ENCODE data around the gene XPOT.
"Not testable (repeated sequence)": the region's sequence is repeated elsewhere in the genome, so short reads cannot be mapped to it uniquely, and the experiment has no call there.

The XPOT gene, protein sequence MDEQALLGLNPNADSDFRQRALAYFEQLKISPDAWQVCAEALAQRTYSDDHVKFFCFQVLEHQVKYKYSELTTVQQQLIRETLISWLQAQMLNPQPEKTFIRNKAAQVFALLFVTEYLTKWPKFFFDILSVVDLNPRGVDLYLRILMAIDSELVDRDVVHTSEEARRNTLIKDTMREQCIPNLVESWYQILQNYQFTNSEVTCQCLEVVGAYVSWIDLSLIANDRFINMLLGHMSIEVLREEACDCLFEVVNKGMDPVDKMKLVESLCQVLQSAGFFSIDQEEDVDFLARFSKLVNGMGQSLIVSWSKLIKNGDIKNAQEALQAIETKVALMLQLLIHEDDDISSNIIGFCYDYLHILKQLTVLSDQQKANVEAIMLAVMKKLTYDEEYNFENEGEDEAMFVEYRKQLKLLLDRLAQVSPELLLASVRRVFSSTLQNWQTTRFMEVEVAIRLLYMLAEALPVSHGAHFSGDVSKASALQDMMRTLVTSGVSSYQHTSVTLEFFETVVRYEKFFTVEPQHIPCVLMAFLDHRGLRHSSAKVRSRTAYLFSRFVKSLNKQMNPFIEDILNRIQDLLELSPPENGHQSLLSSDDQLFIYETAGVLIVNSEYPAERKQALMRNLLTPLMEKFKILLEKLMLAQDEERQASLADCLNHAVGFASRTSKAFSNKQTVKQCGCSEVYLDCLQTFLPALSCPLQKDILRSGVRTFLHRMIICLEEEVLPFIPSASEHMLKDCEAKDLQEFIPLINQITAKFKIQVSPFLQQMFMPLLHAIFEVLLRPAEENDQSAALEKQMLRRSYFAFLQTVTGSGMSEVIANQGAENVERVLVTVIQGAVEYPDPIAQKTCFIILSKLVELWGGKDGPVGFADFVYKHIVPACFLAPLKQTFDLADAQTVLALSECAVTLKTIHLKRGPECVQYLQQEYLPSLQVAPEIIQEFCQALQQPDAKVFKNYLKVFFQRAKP

GRCh38 chr12:64403707-64404469, at the start of gene XPOT:
Gene XPOT (plus strand): TSS chr12:64404392. CDS start chr12:64410036, 5,644 bp downstream.
- Histone ChIP-seq H3K27me3 (ENCODE audit: insufficient read depth, low read length) (no peaks in the 10 kb centered on the region), H3K79me2 (ENCODE audit: insufficient read depth, low read length) (peaks cover 36% of the 10 kb centered on the region), H4K20me1 (ENCODE audit: insufficient read depth, low read length) (no peaks in the 10 kb centered on the region), H3K4me3 (ENCODE audit: low read depth, low read length, poor library complexity, severe bottlenecking) (peak within 1 kb of the TSS; percentile 78), H3K9me3 (ENCODE audit: low read length) (no peaks in the 10 kb centered on the region), H3K9me2 (ENCODE audit: low read depth, low read length) (no peaks in the 10 kb centered on the region), H3K9ac (ENCODE audit: low read length) (peak within 1 kb of the TSS; percentile 96), H3K36me3 (ENCODE audit: insufficient read depth, low read length) (peaks cover 1% of the 10 kb centered on the region; the same call in 1 of the 2 replicates), H3F3A (ENCODE audit: insufficient read depth, low read length) (no peaks in the 10 kb centered on the region), H3K4me2 (ENCODE audit: low read length) (peak within 1 kb of the TSS; percentile 76), H3K27ac (ENCODE audit: low read depth, low read length, poor library complexity, severe bottlenecking) (peak within 1 kb of the TSS; percentile 80), H2AFZ (ENCODE audit: low read length) (no peak within 1 kb of the TSS), H3K4me1 (ENCODE audit: insufficient read depth, low read length, severe bottlenecking) (peaks cover 20% of the 10 kb centered on the region)
- TF ChIP-seq, protein P1, sequence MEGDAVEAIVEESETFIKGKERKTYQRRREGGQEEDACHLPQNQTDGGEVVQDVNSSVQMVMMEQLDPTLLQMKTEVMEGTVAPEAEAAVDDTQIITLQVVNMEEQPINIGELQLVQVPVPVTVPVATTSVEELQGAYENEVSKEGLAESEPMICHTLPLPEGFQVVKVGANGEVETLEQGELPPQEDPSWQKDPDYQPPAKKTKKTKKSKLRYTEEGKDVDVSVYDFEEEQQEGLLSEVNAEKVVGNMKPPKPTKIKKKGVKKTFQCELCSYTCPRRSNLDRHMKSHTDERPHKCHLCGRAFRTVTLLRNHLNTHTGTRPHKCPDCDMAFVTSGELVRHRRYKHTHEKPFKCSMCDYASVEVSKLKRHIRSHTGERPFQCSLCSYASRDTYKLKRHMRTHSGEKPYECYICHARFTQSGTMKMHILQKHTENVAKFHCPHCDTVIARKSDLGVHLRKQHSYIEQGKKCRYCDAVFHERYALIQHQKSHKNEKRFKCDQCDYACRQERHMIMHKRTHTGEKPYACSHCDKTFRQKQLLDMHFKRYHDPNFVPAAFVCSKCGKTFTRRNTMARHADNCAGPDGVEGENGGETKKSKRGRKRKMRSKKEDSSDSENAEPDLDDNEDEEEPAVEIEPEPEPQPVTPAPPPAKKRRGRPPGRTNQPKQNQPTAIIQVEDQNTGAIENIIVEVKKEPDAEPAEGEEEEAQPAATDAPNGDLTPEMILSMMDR (IDR thresholded peaks at IDR 0.05; ENCODE audit: low read length), result no peak
- TF ChIP-seq EZH2 (IDR thresholded peaks at IDR 0.05; ENCODE audit: borderline replicate concordance, low read length), result no peak

- H4K20me1 ChIP-seq (ENCODE audit: insufficient read depth, low read length); H3F3A ChIP-seq (ENCODE audit: insufficient read depth, low read length); H3K4me2 ChIP-seq (ENCODE audit: low read length); H3K9ac ChIP-seq (ENCODE audit: low read length); H3K27me3 ChIP-seq (ENCODE audit: insufficient read depth, low read length); H3K79me2 ChIP-seq (ENCODE audit: insufficient read depth, low read length); H3K4me3 ChIP-seq (ENCODE audit: low read depth, low read length, poor library complexity, severe bottlenecking); H3K36me3 ChIP-seq (ENCODE audit: insufficient read depth, low read length); H3K27ac ChIP-seq (ENCODE audit: low read depth, low read length, poor library complexity, severe bottlenecking); H2AFZ ChIP-seq (ENCODE audit: low read length); H3K9me3 ChIP-seq (ENCODE audit: low read length); H3K4me1 ChIP-seq (ENCODE audit: insufficient read depth, low read length, severe bottlenecking); H3K9me2 ChIP-seq (ENCODE audit: low read depth, low read length): not testable (repeated sequence)
Observed at GRCh38 chr12:64356209-64356608, 48.0 kb upstream of the XPOT start.

GRCh38 chr12:64361173-64361572, 43.0 kb upstream of the XPOT start:
- H3K27ac ChIP-seq (ENCODE audit: low read depth, low read length, poor library complexity, severe bottlenecking); H3K9me2 ChIP-seq (ENCODE audit: low read depth, low read length): not testable (repeated sequence)

More at GRCh38 chr12:64361173-64361572, 43.0 kb upstream of the XPOT start:
- not testable (repeated sequence) for H2AFZ ChIP-seq (ENCODE audit: low read length); H3K79me2 ChIP-seq (ENCODE audit: insufficient read depth, low read length); H4K20me1 ChIP-seq (ENCODE audit: insufficient read depth, low read length); H3F3A ChIP-seq (ENCODE audit: insufficient read depth, low read length); H3K9ac ChIP-seq (ENCODE audit: low read length); H3K4me3 ChIP-seq (ENCODE audit: low read depth, low read length, poor library complexity, severe bottlenecking); H3K4me2 ChIP-seq (ENCODE audit: low read length); H3K36me3 ChIP-seq (ENCODE audit: insufficient read depth, low read length); H3K27me3 ChIP-seq (ENCODE audit: insufficient read depth, low read length); H3K4me1 ChIP-seq (ENCODE audit: insufficient read depth, low read length, severe bottlenecking); H3K9me3 ChIP-seq (ENCODE audit: low read length)

Measured in OCI-LY1 (cell line).